Muscle layer of duodenum (tissue), 2 donors: ENCODE data around the gene DXO.

ENCODE experiments used
- H3K27ac ChIP-seq: one replicate; pipeline ENCODE4 v1.7.0; 2013; ENCODE audit warnings: mild to moderate bottlenecking, low read length
- H3K27me3 ChIP-seq: one replicate; pipeline ENCODE4 v1.7.0; 2013; ENCODE audit warnings: low read depth, mild to moderate bottlenecking, control low read depth, low read length
- H3K36me3 ChIP-seq, 2 donors: one replicate each; pipeline ENCODE4 v1.7.0; 2013; ENCODE audit warnings: low read length in 2 of 2, control low read depth in 1 of 2, mild to moderate bottlenecking in 1 of 2; ENCODE audit not compliant: insufficient read depth in 2 of 2, control insufficient read depth in 1 of 2
- H3K4me1 ChIP-seq, 2 donors: one replicate each; pipeline ENCODE4 v1.7.0; 2013; ENCODE audit warnings: low read length in 2 of 2, mild to moderate bottlenecking in 2 of 2, control low read depth in 1 of 2, moderate library complexity in 1 of 2; ENCODE audit not compliant: insufficient read depth in 2 of 2, control insufficient read depth in 1 of 2
- H3K4me3 ChIP-seq, 2 donors: one replicate each; pipeline ENCODE4 v1.7.0; 2013; ENCODE audit warnings: low read length in 2 of 2, low read depth in 1 of 2, mild to moderate bottlenecking in 1 of 2
- H3K9me3 ChIP-seq, 2 donors: one replicate each; pipeline ENCODE4 v1.7.0; 2013; ENCODE audit warnings: low read length in 2 of 2, control low read depth in 1 of 2, mild to moderate bottlenecking in 1 of 2; ENCODE audit not compliant: control insufficient read depth in 1 of 2
- donor health status: healthy.

Gene DXO

GRCh38 chr6:31952140-31952805, 19.7 kb downstream of the DXO start:
- Histone ChIP-seq H3K36me3 (peaks cover 47 to 51% of the 10 kb centered on the region in 2 donors), H3K27ac (no peak overlapping the region), H3K9me3 (no peaks in the 10 kb centered on the region), H3K4me1 (peaks cover 0 to under 1% of the 10 kb centered on the region in 2 donors), H3K4me3 (no peak overlapping the region), H3K27me3 (no peaks in the 10 kb centered on the region)

- no peak overlapping the region for H3K27ac ChIP-seq
- no peaks in the 10 kb centered on the region for H3K9me3 ChIP-seq
- no peaks in the 10 kb centered on the region for H3K27me3 ChIP-seq
- H3K36me3 ChIP-seq, result peaks cover 36% of the 10 kb centered on the region in 2 donors
- peaks cover 5 to 9% of the 10 kb centered on the region in 2 donors for H3K4me1 ChIP-seq
- H3K4me3 ChIP-seq, result no peak overlapping the region
These were observed 21.9 kb downstream of the DXO start for GRCh38 chr6:31949926-31950548.

GRCh38 chr6:31948753-31949413, 23.1 kb downstream of the DXO start:
- Histone ChIP-seq H3K9me3 (no peaks in the 10 kb centered on the region), H3K36me3 (peaks cover 24 to 25% of the 10 kb centered on the region in 2 donors), H3K4me3 (no peak overlapping the region), H3K27ac (no peak overlapping the region), H3K4me1 (peaks cover 5 to 14% of the 10 kb centered on the region in 2 donors), H3K27me3 (no peaks in the 10 kb centered on the region)

DNA sequence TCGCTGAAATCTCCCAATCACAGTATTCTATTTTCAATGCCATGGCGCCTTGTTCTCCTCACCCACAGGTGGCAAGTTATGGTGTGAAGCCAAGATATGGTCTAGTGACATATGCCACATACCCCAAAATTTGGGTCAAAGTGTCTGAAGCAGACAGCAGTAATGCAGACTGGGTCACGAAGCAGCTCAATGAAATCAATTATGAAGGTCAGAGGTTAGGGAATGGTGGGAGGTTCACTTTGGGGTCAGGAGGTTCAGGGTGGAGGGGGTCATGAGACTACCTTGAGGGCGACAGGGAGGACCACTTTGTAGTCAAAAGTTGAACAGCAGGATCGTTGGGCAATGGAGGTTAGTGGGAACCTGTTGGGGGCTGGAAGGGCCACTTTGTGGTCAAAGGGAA, 23.6 kb downstream of the DXO start:
- H3K4me3 ChIP-seq, result no peak overlapping the region
- no peaks in the 10 kb centered on the region for H3K27me3 ChIP-seq
- peaks cover 18 to 19% of the 10 kb centered on the region in 2 donors for H3K36me3 ChIP-seq
- no peak overlapping the region for H3K27ac ChIP-seq
- H3K9me3 ChIP-seq, result no peaks in the 10 kb centered on the region
- peaks cover 5 to 14% of the 10 kb centered on the region in 2 donors for H3K4me1 ChIP-seq

DNA sequence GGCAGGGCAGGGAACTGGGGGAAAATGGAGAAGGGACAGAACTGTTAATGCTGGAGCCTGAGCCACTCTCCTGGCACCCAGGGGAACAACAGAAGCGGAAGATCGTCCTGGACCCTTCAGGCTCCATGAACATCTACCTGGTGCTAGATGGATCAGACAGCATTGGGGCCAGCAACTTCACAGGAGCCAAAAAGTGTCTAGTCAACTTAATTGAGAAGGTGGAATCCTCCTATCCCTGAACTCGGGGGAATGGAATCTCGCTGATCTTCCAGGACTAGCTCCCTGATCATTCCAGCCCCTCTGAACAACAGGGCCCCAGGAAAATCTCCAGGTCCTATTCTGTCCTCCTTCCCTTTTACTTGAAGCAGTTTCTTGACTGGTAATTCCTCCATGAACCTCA, 24.1 kb downstream of the DXO start:
- Histone ChIP-seq H3K4me3 (no peak overlapping the region), H3K36me3 (peaks cover 14 to 15% of the 10 kb centered on the region in 2 donors), H3K27ac (no peak overlapping the region), H3K27me3 (no peaks in the 10 kb centered on the region), H3K4me1 (peaks cover 5 to 14% of the 10 kb centered on the region in 2 donors), H3K9me3 (no peaks in the 10 kb centered on the region)

- no peaks in the 10 kb centered on the region for H3K9me3 ChIP-seq
- peaks cover 5 to 14% of the 10 kb centered on the region in 2 donors for H3K4me1 ChIP-seq
- no peaks in the 10 kb centered on the region for H3K27me3 ChIP-seq
- no peak overlapping the region for H3K4me3 ChIP-seq
- H3K36me3 ChIP-seq, result peaks cover 9 to 11% of the 10 kb centered on the region in 2 donors
- no peak overlapping the region for H3K27ac ChIP-seq
These were observed 24.8 kb downstream of the DXO start for GRCh38 chr6:31947070-31947675.

DNA sequence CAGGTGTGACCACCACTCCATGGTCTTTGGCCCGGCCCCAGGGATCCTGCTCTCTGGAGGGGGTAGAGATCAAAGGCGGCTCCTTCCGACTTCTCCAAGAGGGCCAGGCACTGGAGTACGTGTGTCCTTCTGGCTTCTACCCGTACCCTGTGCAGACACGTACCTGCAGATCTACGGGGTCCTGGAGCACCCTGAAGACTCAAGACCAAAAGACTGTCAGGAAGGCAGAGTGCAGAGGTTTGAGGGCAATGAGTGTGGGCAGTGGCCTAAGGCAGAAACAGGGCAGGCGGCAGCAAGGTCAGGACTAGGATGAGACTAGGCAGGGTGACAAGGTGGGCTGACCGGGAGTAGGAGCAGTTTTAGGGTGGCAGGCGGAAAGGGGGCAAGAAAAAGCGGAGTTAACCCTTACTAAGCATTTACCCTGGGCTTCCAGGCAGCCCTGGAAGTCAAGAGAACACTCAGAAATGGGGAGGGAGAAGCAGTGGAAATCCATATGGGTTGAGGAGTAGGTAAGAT, 25.5 kb downstream of the DXO start:
- H3K4me3 ChIP-seq, result peak overlapping the region; percentile 12 to 56
- H3K27me3 ChIP-seq, result no peaks in the 10 kb centered on the region
- H3K9me3 ChIP-seq, result no peaks in the 10 kb centered on the region
- peak overlapping the region; percentile 76 for H3K27ac ChIP-seq
- peaks cover 5 to 14% of the 10 kb centered on the region in 2 donors for H3K4me1 ChIP-seq
- H3K36me3 ChIP-seq, result peaks cover 2 to 4% of the 10 kb centered on the region in 2 donors

DNA sequence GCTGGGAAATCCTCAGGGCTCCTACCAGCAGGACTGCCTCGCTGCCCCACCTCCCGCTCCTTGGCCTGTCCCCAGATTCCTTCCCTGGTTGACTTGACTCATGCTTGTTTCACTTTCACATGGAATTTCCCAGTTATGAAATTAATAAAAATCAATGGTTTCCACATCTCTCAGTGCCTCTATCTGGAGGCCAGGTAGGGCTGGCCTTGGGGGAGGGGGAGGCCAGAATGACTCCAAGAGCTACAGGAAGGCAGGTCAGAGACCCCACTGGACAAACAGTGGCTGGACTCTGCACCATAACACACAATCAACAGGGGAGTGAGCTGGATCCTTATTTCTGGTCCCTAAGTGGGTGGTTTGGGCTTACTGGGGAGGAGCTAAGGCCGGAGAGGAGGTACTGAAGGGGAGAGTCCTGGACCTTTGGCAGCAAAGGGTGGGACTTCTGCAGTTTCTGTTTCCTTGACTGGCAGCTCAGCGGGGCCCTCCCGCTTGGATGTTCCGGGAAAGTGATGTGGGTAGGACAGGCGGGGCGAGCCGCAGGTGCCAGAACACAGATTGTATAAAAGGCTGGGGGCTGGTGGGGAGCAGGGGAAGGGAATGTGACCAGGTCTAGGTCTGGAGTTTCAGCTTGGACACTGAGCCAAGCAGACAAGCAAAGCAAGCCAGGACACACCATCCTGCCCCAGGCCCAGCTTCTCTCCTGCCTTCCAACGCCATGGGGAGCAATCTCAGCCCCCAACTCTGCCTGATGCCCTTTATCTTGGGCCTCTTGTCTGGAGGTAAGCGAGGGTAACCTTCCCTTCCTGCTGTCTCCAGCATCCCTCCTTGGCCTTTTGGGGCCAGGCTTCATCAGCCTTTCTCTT, 26.2 kb downstream of the DXO start, which contains the start of gene CFB:
Gene CFB, plus strand, starts transcription at position 589 of the 863 bp plus-strand sequence. Its CDS starts 127 bp downstream, at position 716.
- H3K36me3 ChIP-seq, result no peaks in the 10 kb centered on the region
- H3K9me3 ChIP-seq, result no peaks in the 10 kb centered on the region
- peaks cover 5 to 14% of the 10 kb centered on the region in 2 donors for H3K4me1 ChIP-seq
- H3K27me3 ChIP-seq, result no peaks in the 10 kb centered on the region
- peak within 1 kb of the TSS; percentile 12 to 56 for H3K4me3 ChIP-seq
- H3K27ac ChIP-seq, result peak within 1 kb of the TSS; percentile 76

DNA sequence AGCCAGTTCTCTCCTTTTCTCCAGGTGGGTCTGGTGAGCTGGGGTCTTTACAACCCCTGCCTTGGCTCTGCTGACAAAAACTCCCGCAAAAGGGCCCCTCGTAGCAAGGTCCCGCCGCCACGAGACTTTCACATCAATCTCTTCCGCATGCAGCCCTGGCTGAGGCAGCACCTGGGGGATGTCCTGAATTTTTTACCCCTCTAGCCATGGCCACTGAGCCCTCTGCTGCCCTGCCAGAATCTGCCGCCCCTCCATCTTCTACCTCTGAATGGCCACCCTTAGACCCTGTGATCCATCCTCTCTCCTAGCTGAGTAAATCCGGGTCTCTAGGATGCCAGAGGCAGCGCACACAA, 26.8 kb downstream of the DXO start:
- Histone ChIP-seq H3K9me3 (no peaks in the 10 kb centered on the region), H3K27me3 (no peaks in the 10 kb centered on the region), H3K4me3 (peak overlapping the region; percentile 12 to 56), H3K4me1 (peaks cover 5 to 14% of the 10 kb centered on the region in 2 donors), H3K36me3 (no peaks in the 10 kb centered on the region), H3K27ac (peak overlapping the region; percentile 76)

- Histone ChIP-seq H3K4me3 (no peak overlapping the region), H3K27me3 (no peaks in the 10 kb centered on the region), H3K4me1 (peaks cover 5 to 14% of the 10 kb centered on the region in 2 donors), H3K36me3 (no peaks in the 10 kb centered on the region), H3K9me3 (no peaks in the 10 kb centered on the region), H3K27ac (no peak overlapping the region)
These were observed 28.2 kb downstream of the DXO start for GRCh38 chr6:31943742-31944141.
